H4 (cell line): Measurements from ENCODE around the gene GTPBP1. TPM values are rescaled to one million over a fixed set of nuclear protein-coding genes. Genes with fewer than 3 reads are reported as not detected.
A peak's percentile ranks its signal among the peaks of the same experiment; 100 is the strongest.

ENCODE experiments used
- DNase-seq: peaks from one replicate; pipeline ENCODE4 v3.0.0-alpha.2; 2015; ENCODE audit warnings: low spot score
- total RNA-seq: library from RNA; depleted of rRNA; stranded (reverse); fragments of >200 nt; shearing (Covaris generic); gene quantifications from 2 replicates; pipeline ENCODE4 v1.2.3, GENCODE V29; 2014; rRNA removed

The GTPBP1 gene
- total RNA-seq, result 12.1 and 12.9 TPM in 2 replicates

DNA sequence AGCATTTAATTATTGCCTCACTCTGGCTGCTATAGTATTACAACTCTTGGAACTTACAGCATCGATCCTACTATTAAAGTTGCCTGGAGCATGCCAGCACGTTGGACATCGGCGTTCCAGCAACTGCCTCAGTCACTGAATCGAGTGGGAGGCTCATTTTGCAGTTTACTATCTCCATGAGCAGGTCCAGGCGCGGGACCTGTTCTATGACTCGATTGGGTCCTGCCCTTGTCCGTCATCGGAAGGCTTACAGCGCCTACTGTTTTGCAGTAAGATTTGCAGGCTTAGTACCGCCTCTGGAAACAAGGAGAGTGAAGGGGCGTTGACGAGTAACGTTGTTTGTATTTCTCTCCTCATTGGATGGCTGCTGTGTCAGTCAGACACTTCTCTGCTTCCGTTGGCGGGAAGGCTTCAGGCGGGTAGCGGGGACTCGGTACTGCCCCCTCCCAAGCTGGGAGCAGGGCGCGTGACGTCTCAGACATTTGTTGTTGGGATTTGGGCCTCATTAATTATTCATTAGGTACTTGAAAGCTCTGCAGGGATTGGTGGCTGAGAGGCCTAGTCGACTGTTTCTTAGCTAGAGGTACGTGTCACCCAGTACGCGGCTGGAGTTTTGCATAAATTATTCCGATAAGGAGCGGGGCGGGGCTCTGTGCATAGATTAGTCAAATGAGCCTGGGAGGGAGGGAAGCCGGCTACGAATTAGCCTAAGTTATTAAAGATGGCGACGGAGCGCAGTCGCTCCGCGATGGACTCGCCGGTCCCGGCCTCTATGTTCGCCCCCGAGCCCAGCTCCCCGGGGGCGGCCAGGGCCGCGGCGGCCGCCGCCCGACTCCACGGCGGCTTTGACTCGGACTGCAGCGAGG, at the start of gene GTPBP1:
TSS of gene GTPBP1 (plus strand) at position 710 of the 866 bp plus-strand sequence. CDS start at position 722, 12 bp downstream.
- DNase-seq, result peak; percentile 100

- peak; percentile 81 for DNase-seq
Observed at GRCh38 chr22:38656256-38657044, 49.3 kb upstream of the GTPBP1 start, which contains the start of the genes CBY1 and FAM227A. Gene CBY1 (plus strand): TSS chr22:38656638. CDS start chr22:38668055, 11,417 bp downstream. Gene FAM227A (minus strand): TSS chr22:38656392. CDS start chr22:38650168, 6,224 bp downstream.

- DNase-seq, result no peak
Observed at GRCh38 chr22:38657045-38657909, 48.5 kb upstream of the GTPBP1 start.

DNA sequence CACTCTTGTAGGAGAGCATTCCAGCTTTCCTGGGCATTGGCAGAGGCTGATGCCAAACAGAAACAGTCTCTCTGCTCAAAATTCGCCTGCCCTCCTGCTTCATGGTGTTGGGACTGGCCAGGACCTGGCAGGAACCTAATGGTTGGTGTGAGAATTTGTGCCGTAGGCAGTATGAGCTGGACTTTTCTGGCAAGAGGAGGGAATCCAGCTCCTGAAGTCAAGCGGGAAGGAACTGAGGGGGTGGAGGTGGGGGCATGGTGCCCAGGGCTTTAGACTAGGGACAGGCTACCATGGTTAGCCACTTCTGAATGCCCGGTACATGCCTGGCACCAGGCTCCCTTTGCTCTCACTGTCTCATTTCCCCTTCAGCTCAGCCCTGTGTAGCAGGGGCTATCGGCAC, 30.9 kb upstream of the GTPBP1 start:
- no peak for DNase-seq

- DNase-seq, result no peak
Observed at GRCh38 chr22:38675833-38676232, 29.9 kb upstream of the GTPBP1 start.

- DNase-seq, result peak; percentile 76
Observed at GRCh38 chr22:38681582-38682335, 24.0 kb upstream of the GTPBP1 start, which contains the start of gene TOMM22. Gene TOMM22 (plus strand): TSS chr22:38681957. CDS start chr22:38681979, 22 bp downstream.

DNA sequence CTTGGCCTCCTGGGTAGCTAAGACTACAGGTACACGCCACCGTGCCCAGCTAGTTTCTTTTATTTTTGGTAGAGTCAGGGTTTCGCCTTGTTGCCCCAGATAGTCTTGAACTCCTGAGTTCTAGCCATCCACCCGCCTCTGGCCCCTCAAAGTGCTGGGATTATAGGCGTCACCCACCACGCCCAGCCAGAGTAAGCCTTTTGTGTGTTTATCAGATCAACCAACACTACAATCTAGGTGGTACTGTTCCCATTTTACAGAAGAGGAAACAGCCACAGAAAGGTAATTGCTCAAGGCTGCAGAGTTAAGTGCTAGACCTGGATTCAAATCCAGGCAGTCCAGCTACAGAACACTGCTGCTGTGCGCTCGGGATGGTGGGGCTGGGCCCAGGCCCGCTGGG, 20.8 kb upstream of the GTPBP1 start:
- no peak for DNase-seq

DNA sequence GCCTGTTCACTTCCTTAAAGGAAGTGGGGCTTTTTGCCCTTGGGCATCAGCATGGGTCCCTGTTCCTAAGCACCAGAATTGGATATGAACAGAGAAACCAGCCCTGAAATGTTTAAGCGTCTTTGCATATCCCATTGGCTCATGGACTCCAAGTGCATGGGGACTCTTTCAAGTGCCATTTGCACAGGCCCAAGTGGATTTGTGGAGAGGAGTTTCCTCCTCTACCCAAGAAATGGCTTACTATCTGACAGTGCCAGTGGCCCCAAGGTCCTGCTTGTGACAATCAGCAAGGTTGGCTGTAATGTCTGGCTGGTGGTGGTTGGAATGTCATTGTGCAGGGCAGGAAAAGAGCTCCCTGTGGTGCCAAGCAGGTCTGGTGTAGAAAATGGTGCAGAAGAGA, 20.0 kb upstream of the GTPBP1 start:
- no peak for DNase-seq

DNA sequence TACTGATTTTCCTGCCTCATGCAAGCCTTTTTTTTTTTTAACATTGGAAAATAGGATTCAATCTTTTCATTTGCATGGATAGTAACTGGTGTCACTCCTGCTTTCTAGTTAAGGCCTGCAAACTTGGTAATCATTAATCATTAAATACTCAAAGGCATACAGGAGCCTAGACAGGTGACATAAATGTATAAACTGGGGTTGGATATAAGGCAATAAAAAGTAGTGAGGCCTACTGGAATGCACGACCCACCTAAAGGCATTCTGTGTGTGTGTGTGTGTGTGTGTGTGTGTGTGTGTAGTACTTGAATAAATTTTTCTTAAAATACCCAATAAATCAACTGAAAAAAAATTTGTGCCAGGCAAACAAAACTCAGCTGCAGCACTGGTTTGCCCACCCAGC, 16.1 kb upstream of the GTPBP1 start:
- no peak for DNase-seq

DNA sequence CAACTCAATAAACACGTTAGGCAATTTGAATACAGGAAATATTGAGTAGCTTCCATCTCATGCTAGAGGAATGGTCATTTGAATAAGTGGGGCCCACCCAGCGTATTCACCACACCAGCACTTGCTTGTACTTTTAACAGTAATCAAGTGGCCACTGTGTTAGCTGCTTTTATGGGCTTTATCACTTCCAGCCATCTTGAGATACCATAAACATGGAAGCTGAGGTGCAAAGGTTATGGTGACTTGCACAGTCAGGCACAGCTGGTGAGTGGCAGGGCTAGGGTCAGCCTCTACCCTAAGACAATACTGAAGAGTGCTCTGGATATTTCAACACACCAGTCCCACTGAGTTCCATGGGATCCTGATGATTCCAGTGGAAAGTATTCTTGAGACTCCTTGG, 11.7 kb upstream of the GTPBP1 start:
- no peak for DNase-seq

GRCh38 chr22:38694940-38695339, 10.8 kb upstream of the GTPBP1 start:
- no peak for DNase-seq

DNA sequence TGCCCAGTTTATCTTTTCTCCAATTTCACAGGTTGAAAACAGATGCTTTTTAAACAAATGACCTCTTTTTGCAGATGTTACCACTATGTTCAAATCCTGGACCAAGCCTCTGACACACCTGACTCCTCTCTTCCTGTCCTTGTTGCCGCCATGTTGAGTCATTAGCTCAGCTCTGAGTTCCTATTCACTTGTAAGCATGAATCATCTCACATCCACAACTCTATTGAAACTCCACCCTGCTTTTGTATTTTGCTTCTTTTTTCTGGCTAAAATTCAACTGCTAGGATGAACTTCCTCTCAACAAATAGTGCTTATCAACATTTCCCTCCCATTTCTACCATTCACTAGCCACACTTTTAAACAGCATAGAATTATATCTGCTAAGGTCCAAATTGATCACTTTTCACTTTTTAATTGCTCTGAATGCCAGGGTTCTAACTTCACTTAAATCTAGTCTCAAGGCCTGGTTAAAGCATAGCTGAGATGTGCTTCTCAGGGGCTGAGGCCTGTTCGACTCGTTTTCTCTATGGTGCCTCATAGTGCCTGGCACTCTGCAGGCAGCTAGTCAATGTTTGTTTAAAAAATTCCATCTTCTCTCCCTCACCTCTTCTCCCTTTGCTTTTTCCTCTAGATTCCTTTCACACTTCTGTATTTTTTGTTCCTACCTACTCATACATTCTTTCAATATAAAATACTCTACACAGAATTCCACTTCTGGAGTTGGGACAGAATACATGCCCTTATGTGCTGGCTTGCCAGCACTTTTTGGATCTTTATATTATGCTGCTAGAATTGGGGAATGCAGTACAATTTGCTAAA, 8.9 kb upstream of the GTPBP1 start:
- peak; percentile 51 for DNase-seq

DNA sequence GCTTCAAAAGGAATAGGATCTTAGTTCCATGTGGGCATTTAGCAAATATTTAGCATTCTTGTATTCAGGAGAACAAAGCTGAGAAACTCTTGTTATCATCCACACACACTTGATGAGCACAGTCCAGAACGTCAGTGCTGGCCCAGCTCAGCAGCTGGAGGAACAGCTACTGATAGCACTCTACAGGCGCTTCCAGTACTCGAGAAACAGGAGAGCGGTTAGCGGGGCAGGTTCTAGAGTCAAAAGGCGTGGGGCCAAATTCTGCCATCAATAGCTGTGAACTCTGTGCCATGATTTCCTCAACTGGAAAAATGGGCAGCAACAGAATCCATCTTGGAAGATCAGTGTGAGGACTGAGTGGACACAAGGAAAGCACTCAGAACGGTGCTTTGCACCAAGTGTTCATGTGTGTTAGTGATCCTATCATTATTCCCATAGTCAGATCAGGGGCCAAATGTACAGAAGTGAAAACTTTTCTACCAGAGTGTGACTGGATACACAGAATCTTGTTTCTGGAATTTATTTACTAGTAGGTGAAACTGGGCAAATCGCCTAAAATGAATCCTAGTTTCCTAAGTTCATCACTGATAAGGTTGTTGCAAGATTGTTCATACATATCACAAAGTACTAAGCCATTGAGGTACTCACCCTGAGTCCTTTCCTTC, 8.2 kb upstream of the GTPBP1 start:
- DNase-seq, result no peak

DNA sequence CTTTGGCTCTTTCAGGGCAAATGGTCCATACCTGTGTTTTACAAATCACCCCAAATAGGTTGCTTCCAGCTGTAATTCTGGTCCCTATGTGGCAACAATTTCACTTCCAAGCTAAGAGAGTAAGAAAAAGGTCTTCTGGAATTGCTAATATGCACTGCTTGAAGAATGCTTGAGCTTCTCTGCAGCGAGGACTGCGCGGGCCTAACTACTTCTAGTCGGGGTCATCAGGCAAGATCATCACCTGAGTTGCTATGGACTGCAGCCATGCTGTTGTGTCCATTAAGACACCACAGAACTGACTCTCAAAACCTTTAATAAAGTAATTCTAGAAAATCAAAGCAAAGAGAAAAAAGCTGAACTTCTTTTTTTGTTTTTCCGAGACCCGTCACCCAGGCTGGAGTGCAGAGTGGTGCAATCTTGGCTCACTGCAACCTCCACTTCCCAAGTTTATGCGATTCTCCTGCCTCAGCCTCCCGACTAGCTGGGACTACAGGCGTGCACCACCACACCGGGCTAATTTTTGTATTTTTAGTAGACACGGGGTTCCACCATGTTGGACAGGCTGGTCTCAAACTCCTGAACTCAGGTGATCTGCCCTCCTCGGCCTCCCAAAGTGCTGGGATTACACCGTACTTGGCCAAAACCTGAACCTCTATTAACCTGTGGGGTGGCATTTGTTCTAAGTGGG, 7.2 kb upstream of the GTPBP1 start:
- no peak for DNase-seq

DNA sequence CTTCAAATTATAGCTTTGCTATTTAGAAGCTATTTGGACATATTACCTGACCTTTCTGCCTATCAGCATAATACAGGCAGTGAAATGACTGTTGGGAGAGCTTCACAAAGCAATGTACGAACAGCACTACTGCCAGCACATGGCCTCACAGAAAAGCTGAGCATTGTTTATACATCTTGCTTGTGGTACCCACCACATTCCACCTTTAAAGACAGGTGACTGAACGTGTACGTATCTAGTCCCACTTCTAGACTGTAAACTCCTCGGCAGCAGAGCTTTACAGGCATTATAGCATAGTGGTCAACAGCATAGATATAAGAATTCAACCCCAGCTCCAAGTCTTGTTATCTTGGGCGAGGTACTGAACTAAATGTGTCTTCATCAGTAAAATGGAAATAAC, 6.6 kb upstream of the GTPBP1 start:
- no peak for DNase-seq

- DNase-seq, result no peak
Observed at GRCh38 chr22:38699784-38700183, 6.0 kb upstream of the GTPBP1 start.

- no peak for DNase-seq
Observed at GRCh38 chr22:38700270-38700788, 5.4 kb upstream of the GTPBP1 start.
